ENCODE results near the gene KRTAP10-6. TPM values are rescaled to one million over a fixed set of nuclear protein-coding genes. Genes with fewer than 3 reads are reported as not detected.
"Not testable (repeated sequence)": the region's sequence is repeated elsewhere in the genome, so short reads cannot be mapped to it uniquely, and the experiment has no call there.

The KRTAP10-6 gene
- total RNA-seq, 1 donor from 2014 or later, result not detected

GRCh38 chr21:44551340-44551961, 40.9 kb downstream of the KRTAP10-6 start, which contains the start of gene KRTAP10-2:
KRTAP10-2 (minus strand) TSS chr21:44551505; CDS start chr21:44551458, 47 bp downstream.
- Mint-ChIP-seq H3K36me3 (ENCODE audit: unreplicated experiment) (peaks cover 10% of the 10 kb centered on the region), H3K4me1 (ENCODE audit: low read depth, unreplicated experiment) (peaks cover 16% of the 10 kb centered on the region), H3K27me3 (ENCODE audit: unreplicated experiment) (peaks cover 19% of the 10 kb centered on the region), H3K27ac (ENCODE audit: unreplicated experiment) (peak within 1 kb of the TSS; percentile 86), H3K4me3 (ENCODE audit: unreplicated experiment) (peak within 1 kb of the TSS; percentile 47), H3K9me3 (ENCODE audit: unreplicated experiment) (peaks cover 22% of the 10 kb centered on the region)
- no peak for DNase-seq
- no peak for TF ChIP-seq CTCF (IDR thresholded peaks at IDR 0.05; ENCODE audit: partially characterized antibody, unreplicated experiment)

DNA sequence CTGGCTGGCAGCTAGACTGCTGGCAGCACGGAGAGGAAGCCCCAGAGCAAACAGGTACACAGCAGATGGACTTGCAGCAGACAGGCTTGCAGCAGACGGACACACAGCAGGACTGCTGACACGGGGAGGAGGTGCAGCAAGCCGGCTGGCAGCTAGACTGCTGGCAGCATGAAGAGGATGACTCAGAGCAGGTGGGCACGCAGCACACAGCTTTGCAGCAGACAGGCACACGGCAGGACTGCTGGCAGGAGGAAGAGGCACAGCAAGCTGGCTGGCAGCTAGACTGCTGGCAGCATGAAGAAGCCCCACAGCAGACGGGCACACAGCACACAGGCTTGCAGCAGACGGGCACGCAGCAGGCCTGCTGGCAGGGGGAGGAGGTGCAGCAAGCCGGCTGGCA, 41.5 kb downstream of the KRTAP10-6 start:
- no peak for DNase-seq
- Mint-ChIP-seq H3K9me3 (ENCODE audit: unreplicated experiment) (peaks cover 22% of the 10 kb centered on the region), H3K4me3 (ENCODE audit: unreplicated experiment) (peak overlapping the region; percentile 47), H3K4me1 (ENCODE audit: low read depth, unreplicated experiment) (peaks cover 16% of the 10 kb centered on the region), H3K36me3 (ENCODE audit: unreplicated experiment) (peaks cover 10% of the 10 kb centered on the region), H3K27ac (ENCODE audit: unreplicated experiment) (peak overlapping the region; percentile 86), H3K27me3 (ENCODE audit: unreplicated experiment) (peaks cover 19% of the 10 kb centered on the region)
- no peak for TF ChIP-seq CTCF (IDR thresholded peaks at IDR 0.05; ENCODE audit: partially characterized antibody, unreplicated experiment)

DNA sequence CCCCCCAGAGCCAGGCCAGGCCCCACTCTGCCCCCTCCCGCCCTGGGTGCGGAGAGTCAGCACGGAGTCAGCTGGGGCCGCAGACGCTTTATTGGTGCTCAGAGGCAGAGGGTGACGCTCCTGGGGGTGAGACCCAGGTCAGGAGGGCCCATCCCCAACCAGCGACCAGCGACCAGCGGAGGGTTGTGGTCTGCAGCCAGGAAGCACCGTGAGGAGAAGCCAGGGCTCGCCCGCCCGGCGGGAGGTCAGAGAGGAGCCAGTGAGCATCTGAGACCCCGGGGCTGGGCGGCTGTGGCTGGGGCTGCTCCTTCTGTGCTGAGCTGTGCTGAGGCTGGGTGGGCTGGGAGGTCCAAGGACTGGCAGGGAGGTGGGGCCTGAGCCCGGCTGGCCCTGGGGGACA, 42.0 kb downstream of the KRTAP10-6 start:
- peaks cover 10% of the 10 kb centered on the region for H3K36me3 Mint-ChIP-seq (ENCODE audit: unreplicated experiment)
- H3K4me1 Mint-ChIP-seq (ENCODE audit: low read depth, unreplicated experiment), result peaks cover 16% of the 10 kb centered on the region
- H3K4me3 Mint-ChIP-seq (ENCODE audit: unreplicated experiment), result not testable (repeated sequence)
- peaks cover 19% of the 10 kb centered on the region for H3K27me3 Mint-ChIP-seq (ENCODE audit: unreplicated experiment)
- H3K9me3 Mint-ChIP-seq (ENCODE audit: unreplicated experiment), result peaks cover 22% of the 10 kb centered on the region
- peak overlapping the region; percentile 86 for H3K27ac Mint-ChIP-seq (ENCODE audit: unreplicated experiment)
- DNase-seq, result peak; percentile 50

GRCh38 chr21:44549525-44550211, 42.6 kb downstream of the KRTAP10-6 start:
- Mint-ChIP-seq H3K9me3 (ENCODE audit: unreplicated experiment) (peaks cover 21% of the 10 kb centered on the region), H3K27me3 (ENCODE audit: unreplicated experiment) (peaks cover 19% of the 10 kb centered on the region), H3K4me1 (ENCODE audit: low read depth, unreplicated experiment) (peaks cover 16% of the 10 kb centered on the region), H3K27ac (ENCODE audit: unreplicated experiment) (peak overlapping the region; percentile 52), H3K36me3 (ENCODE audit: unreplicated experiment) (peaks cover 10% of the 10 kb centered on the region), H3K4me3 (ENCODE audit: unreplicated experiment) (peak overlapping the region; percentile 31)
- peak; percentile 61 for DNase-seq
- TF ChIP-seq CTCF (IDR thresholded peaks at IDR 0.05; ENCODE audit: partially characterized antibody, unreplicated experiment), result no peak

GRCh38 chr21:44548922-44549321, 43.4 kb downstream of the KRTAP10-6 start:
- H3K36me3 Mint-ChIP-seq (ENCODE audit: unreplicated experiment), result peaks cover 10% of the 10 kb centered on the region
- TF ChIP-seq CTCF (IDR thresholded peaks at IDR 0.05; ENCODE audit: partially characterized antibody, unreplicated experiment), result no peak
- H3K27me3 Mint-ChIP-seq (ENCODE audit: unreplicated experiment), result peaks cover 19% of the 10 kb centered on the region
- H3K4me1 Mint-ChIP-seq (ENCODE audit: low read depth, unreplicated experiment), result peaks cover 16% of the 10 kb centered on the region
- DNase-seq, result no peak
- peak overlapping the region; percentile 53 for H3K4me3 Mint-ChIP-seq (ENCODE audit: unreplicated experiment)
- H3K9me3 Mint-ChIP-seq (ENCODE audit: unreplicated experiment), result peaks cover 21% of the 10 kb centered on the region
- peak overlapping the region; percentile 52 for H3K27ac Mint-ChIP-seq (ENCODE audit: unreplicated experiment)

All from glutamatergic neuron (in vitro differentiated cells).